Osteoblast (primary cell): ENCODE measurements around the gene C13orf46. TPM values are rescaled to one million over a fixed set of nuclear protein-coding genes. Genes with fewer than 3 reads are reported as not detected.

Experiments
- DNase-seq: peaks from one replicate; pipeline ENCODE4 v3.0.0; 2011; ENCODE audit warnings: low spot score, mixed read lengths; ENCODE audit not compliant: insufficient read length; ENCODE audit errors: missing footprints
- H2AFZ ChIP-seq: 2 replicates; pipeline ENCODE4 v1.6.0; 2011; ENCODE audit warnings: mild to moderate bottlenecking, low read length
- H3K27ac ChIP-seq: 2 replicates; pipeline ENCODE4 v1.5.1; 2011; ENCODE audit warnings: mild to moderate bottlenecking, low read depth, low read length, moderate library complexity
- H3K27me3 ChIP-seq: 2 replicates; pipeline ENCODE4 v1.6.0; 2012; ENCODE audit warnings: mild to moderate bottlenecking, control low read depth, inconsistent platforms, low read length, moderate library complexity; ENCODE audit not compliant: insufficient read depth
- H3K36me3 ChIP-seq: 2 replicates; pipeline ENCODE4 v1.5.1; 2011; ENCODE audit warnings: mild to moderate bottlenecking, low read length, control low read depth, moderate library complexity; ENCODE audit not compliant: insufficient read depth
- H3K4me1 ChIP-seq: 2 replicates; pipeline ENCODE4 v1.5.1; 2011; ENCODE audit warnings: mild to moderate bottlenecking, low read length, control low read depth, moderate library complexity; ENCODE audit not compliant: insufficient read depth
- H3K4me2 ChIP-seq: 2 replicates; pipeline ENCODE4 v1.6.0; 2011; ENCODE audit warnings: mild to moderate bottlenecking, low read length; ENCODE audit not compliant: insufficient read depth
- H3K4me3 ChIP-seq: fragments of 200-600 bp; sonication (generic); 3 replicates; pipeline ENCODE4 v1.5.1; 2012; ENCODE audit warnings: mild to moderate bottlenecking, low read length, inconsistent platforms; ENCODE audit not compliant: insufficient read depth
- H3K79me2 ChIP-seq: 2 replicates; pipeline ENCODE4 v1.6.0; 2012; ENCODE audit warnings: mild to moderate bottlenecking, low read length, control low read depth, inconsistent platforms; ENCODE audit not compliant: insufficient read depth
- H3K9me3 ChIP-seq: 2 replicates; pipeline ENCODE4 v1.5.1; 2011; ENCODE audit warnings: low read depth, low read length, control low read depth
- H4K20me1 ChIP-seq: 2 replicates; pipeline ENCODE4 v1.6.0; 2012; ENCODE audit warnings: mild to moderate bottlenecking, low read length, control low read depth; ENCODE audit not compliant: insufficient read depth
- CTCF ChIP-seq: IDR thresholded peaks from 2 replicates; pipeline ENCODE4 v1.5.1; 2011; ENCODE audit warnings: mild to moderate bottlenecking, low read depth, low read length, moderate library complexity; ENCODE audit errors: extremely low read depth
- total RNA-seq: library from RNA; depleted of rRNA; stranded (reverse); fragments of >200 nt; gene quantifications from 2 replicates; pipeline ENCODE4 v1.2.3, GENCODE V29; 2012

The C13orf46 gene
- total RNA-seq, 1 donor = 0.36 TPM

- Histone ChIP-seq H3K4me1 (no peaks in the 10 kb centered on the region), H3K79me2 (no peaks in the 10 kb centered on the region), H3K4me3 (no peak overlapping the region), H3K9me3 (no peaks in the 10 kb centered on the region), H2AFZ (no peak overlapping the region), H4K20me1 (no peaks in the 10 kb centered on the region), H3K4me2 (no peak overlapping the region), H3K36me3 (peaks cover 16% of the 10 kb centered on the region), H3K27ac (no peak overlapping the region), H3K27me3 (no peaks in the 10 kb centered on the region)
- no peak for DNase-seq
- no peak for TF ChIP-seq CTCF
Observed at GRCh38 chr13:113962386-113962785, 11.5 kb downstream of the C13orf46 start.

- H2AFZ ChIP-seq = no peak overlapping the region
- no peak overlapping the region for H3K4me3 ChIP-seq
- no peak for DNase-seq
- H4K20me1 ChIP-seq = no peaks in the 10 kb centered on the region
- H3K4me2 ChIP-seq = no peak overlapping the region
- H3K36me3 ChIP-seq = no peaks in the 10 kb centered on the region
- no peaks in the 10 kb centered on the region for H3K79me2 ChIP-seq
- H3K27me3 ChIP-seq = no peaks in the 10 kb centered on the region
- no peaks in the 10 kb centered on the region for H3K9me3 ChIP-seq
- no peaks in the 10 kb centered on the region for H3K4me1 ChIP-seq
- TF ChIP-seq CTCF = no peak
- H3K27ac ChIP-seq = no peak overlapping the region
Observed at GRCh38 chr13:113960276-113960948, 13.5 kb downstream of the C13orf46 start.

- Histone ChIP-seq H3K27me3 (no peaks in the 10 kb centered on the region), H3K27ac (no peak overlapping the region), H3K4me2 (no peak overlapping the region), H3K36me3 (peaks cover 8% of the 10 kb centered on the region), H3K4me3 (no peak overlapping the region), H3K4me1 (no peaks in the 10 kb centered on the region), H4K20me1 (no peaks in the 10 kb centered on the region), H2AFZ (no peak overlapping the region), H3K9me3 (no peaks in the 10 kb centered on the region), H3K79me2 (no peaks in the 10 kb centered on the region)
- no peak for TF ChIP-seq CTCF
- DNase-seq = no peak
Observed at GRCh38 chr13:113959198-113959597, 14.7 kb downstream of the C13orf46 start.

DNA sequence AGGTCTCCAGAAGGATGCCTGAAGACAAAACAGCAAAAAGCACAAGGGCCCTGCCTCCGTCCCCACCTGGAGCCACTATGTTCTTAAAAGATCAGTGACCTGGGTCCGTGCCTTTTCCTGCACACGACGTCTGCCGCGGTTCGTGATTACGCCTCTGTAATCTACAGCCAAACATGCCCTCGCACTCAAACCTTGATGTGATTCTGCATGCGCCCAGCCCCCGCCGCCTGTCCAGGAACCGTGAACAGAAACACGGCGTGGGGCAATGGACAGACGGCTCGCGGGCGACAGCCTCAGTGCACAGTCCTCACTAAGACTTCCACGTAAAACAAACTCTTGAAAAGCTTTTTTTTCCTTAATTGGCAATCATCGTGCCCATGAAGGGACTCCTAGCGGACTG, 15.5 kb downstream of the C13orf46 start:
- H3K27me3 ChIP-seq = no peaks in the 10 kb centered on the region
- no peaks in the 10 kb centered on the region for H3K4me1 ChIP-seq
- H3K79me2 ChIP-seq = no peaks in the 10 kb centered on the region
- H3K4me2 ChIP-seq = no peak overlapping the region
- no peak overlapping the region for H2AFZ ChIP-seq
- DNase-seq = no peak
- H3K36me3 ChIP-seq = peaks cover 12% of the 10 kb centered on the region
- no peaks in the 10 kb centered on the region for H3K9me3 ChIP-seq
- no peak overlapping the region for H3K27ac ChIP-seq
- H4K20me1 ChIP-seq = no peaks in the 10 kb centered on the region
- TF ChIP-seq CTCF = no peak
- H3K4me3 ChIP-seq = no peak overlapping the region
